Suprapubic skin (tissue), 3 donors: Measurements from ENCODE around the gene RRP36.

ENCODE experiments used
- CTCF ChIP-seq, 2 donors: fragments of 200-600 bp in 1 of 2; fragments of 450-650 bp in 1 of 2; sonication (generic) in 1 of 2; IDR thresholded peaks; one replicate each; pipeline ENCODE4 v1.5.1; 2016 to 2019; ENCODE audit warnings: antibody characterized with exemption in 2 of 2, mild to moderate bottlenecking in 1 of 2, moderate library complexity in 1 of 2
- POLR2A ChIP-seq, 2 donors: fragments of 450-650 bp; IDR thresholded peaks; one replicate each; pipeline ENCODE4 v1.6.1; 2017; ENCODE audit warnings: antibody characterized with exemption in 2 of 2, mild to moderate bottlenecking in 2 of 2, moderate library complexity in 2 of 2

DNA sequence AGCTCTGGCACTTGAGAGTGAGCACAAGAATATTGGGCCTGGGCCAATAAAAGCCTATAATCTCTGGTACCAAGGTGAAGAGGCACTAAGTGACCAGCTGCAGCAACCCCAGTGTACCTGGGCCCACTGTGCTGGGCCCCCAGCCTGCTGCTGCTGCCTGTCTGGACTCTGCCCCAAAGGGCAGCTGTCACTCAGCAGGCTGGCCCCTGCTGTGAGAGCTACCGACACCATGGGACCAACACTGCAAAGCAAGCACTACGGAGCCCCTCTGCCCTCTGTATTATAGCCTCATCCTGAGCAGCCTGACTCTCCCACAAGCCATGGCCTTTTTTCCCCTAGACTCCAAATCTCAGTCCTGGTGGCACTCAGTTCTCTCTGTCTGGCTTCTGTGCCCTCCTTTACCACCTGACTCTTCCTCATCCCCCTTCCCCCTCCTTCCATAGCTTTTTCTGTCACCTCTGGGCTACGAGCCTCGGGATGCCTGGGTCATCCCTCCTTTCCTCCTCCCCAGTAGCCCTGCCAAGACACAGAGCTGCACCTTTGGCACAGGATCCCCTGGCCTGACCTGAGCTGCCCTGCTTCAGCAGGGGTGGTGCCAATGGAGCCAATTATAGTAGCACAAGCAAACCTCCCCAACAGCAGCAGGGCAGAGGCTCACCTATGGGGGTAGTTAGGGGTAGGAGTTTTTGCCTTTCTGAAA, 14.2 kb downstream of the RRP36 start:
- TF ChIP-seq POLR2A (IDR thresholded peaks at IDR 0.05) (no peak), CTCF (IDR thresholded peaks at IDR 0.05) (no peak)
